ENCODE results near the gene SPC25.
"Not testable (repeated sequence)": the region's sequence is repeated elsewhere in the genome, so short reads cannot be mapped to it uniquely, and the experiment has no call there.

Gene SPC25, protein sequence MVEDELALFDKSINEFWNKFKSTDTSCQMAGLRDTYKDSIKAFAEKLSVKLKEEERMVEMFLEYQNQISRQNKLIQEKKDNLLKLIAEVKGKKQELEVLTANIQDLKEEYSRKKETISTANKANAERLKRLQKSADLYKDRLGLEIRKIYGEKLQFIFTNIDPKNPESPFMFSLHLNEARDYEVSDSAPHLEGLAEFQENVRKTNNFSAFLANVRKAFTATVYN

DNA sequence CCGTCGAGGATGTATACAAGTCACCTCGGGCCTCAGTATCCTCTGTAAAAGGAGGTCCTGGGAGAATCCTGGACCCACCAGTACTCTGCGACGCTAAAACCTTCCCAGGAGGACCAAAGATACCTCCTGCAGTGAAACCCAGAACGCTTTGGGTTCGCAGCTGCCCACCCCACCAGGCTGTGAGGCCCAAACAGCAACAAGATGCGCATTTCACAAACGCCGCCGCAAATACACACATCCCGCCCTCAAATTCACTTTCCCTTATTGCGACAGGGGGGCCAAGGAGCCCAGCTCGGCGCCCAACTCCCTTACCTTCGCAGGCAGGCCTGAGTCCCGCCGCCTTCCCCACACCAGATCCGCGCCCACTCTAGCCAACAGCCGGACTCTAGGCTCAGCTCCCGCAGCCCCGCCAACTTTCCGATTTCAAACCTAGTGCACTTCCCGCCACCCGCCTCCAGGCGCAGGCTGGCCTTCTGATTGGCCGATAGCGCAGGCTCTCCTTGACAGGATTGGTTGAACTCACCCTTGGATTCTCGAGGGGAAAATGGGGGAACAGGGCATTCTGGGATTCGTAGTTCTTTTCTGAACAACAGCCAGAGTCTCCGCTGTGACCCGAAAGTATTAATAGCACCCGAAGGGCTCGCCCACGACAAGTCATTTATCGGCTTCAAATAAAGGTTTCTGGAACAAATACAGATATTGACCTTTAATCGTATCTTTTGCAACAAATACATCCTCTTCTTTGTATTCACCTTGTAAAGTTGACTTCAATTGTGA lies at the start of gene SPC25:
Gene SPC25 (minus strand): TSS at position 425 of the 777 bp plus-strand sequence. CDS start 911 bp downstream, outside the sequence.
- peak; percentile 89 for DNase-seq (ENCODE audit: low read depth, low spot score)
- TF ChIP-seq, protein P1, sequence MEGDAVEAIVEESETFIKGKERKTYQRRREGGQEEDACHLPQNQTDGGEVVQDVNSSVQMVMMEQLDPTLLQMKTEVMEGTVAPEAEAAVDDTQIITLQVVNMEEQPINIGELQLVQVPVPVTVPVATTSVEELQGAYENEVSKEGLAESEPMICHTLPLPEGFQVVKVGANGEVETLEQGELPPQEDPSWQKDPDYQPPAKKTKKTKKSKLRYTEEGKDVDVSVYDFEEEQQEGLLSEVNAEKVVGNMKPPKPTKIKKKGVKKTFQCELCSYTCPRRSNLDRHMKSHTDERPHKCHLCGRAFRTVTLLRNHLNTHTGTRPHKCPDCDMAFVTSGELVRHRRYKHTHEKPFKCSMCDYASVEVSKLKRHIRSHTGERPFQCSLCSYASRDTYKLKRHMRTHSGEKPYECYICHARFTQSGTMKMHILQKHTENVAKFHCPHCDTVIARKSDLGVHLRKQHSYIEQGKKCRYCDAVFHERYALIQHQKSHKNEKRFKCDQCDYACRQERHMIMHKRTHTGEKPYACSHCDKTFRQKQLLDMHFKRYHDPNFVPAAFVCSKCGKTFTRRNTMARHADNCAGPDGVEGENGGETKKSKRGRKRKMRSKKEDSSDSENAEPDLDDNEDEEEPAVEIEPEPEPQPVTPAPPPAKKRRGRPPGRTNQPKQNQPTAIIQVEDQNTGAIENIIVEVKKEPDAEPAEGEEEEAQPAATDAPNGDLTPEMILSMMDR (IDR thresholded peaks at IDR 0.05; ENCODE audit: low read depth, low read length): no peak
- H3K4me3 ChIP-seq (ENCODE audit: low read depth, low read length): peak within 1 kb of the TSS; percentile 68
- in situ Hi-C loops (cut with HindIII; ENCODE audit: low sequenced_read_pairs): no loop called here

DNA sequence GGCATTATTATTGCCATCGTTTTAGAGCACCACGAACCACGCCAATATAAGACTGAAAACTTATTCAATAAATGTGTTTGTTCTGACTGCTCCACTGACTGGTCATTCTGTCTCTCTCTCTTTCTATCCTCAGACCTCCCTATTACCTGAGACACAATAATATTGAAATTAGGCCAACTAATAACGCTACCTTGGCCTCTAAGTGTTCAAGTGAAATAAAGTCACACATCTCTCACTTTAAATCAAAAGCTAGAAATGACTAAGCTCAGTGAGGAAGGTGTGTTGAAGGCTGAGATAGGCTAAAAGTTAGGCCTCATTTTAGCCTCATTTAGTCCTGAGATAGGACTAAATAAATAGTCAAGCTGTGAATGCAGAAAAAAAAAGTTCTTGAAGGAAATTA lies 49.7 kb upstream of the SPC25 start:
- no peak for DNase-seq (ENCODE audit: low read depth, low spot score)
- no peak overlapping the region for H3K4me3 ChIP-seq (ENCODE audit: low read depth, low read length)
- in situ Hi-C loops (cut with HindIII; ENCODE audit: low sequenced_read_pairs): no loop called here
- TF ChIP-seq, protein P1 (IDR thresholded peaks at IDR 0.05; ENCODE audit: low read depth, low read length): no peak

DNA sequence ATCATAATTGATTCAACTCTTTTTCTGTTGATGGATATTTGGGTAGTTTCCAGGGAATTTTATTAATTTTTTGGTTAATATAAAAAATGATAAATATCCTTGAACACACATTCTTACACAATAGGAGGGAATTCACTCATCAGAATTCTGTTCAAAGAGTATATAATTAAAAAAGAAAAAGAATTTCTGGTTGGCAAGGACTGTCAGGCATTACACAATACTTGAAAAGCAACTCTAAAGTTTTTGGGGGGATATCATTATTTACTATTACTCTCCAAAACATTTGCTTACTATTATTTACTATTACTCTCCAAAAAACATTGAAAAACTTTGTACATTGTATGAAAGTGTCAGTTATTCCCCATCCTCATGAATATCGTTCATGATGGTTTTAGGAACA lies 48.8 kb upstream of the SPC25 start:
- in situ Hi-C loops (cut with HindIII; ENCODE audit: low sequenced_read_pairs): no loop called here
- no peak overlapping the region for H3K4me3 ChIP-seq (ENCODE audit: low read depth, low read length)
- no peak for DNase-seq (ENCODE audit: low read depth, low spot score)
- TF ChIP-seq, protein P1 (IDR thresholded peaks at IDR 0.05; ENCODE audit: low read depth, low read length): no peak

DNA sequence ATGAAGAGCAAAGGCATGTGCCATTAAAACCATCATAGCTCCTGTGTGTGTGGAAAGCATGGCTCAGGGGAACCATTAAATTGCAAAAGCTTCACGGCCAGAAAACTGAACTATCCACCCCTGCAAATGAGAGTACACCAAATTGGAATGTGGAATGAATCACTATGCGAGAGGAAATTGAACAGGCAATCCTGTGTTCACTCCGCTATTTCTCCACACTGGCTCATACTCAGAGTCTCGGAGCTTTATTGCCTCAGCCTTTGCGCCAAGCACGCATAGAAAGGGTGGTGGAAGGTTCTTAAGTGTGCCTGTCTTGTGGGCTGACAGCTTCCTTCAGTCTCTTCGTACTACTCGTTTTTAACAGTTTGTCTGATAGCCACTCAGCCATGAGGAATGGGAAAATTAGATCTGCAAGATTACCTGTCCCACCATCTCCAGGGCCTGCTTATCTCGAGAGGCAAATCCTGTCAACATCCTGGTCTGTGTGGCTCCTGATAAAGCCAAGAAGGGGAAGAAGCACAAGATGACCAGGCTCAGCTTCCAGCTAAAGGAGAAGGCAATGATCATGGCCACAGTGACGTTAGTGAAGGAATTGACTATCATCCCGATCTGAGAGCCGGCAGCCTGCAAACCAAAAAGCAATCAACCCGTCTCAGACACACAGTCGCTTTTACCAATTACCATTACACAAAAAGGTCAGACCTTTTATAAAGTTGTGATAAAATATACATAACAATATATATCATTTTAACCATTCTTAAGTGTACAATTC lies 45.8 kb upstream of the SPC25 start:
- peak; percentile 35 for DNase-seq (ENCODE audit: low read depth, low spot score)
- no peak overlapping the region for H3K4me3 ChIP-seq (ENCODE audit: low read depth, low read length)
- in situ Hi-C loops (cut with HindIII; ENCODE audit: low sequenced_read_pairs): no loop called here
- TF ChIP-seq, protein P1 (IDR thresholded peaks at IDR 0.05; ENCODE audit: low read depth, low read length): no peak

DNA sequence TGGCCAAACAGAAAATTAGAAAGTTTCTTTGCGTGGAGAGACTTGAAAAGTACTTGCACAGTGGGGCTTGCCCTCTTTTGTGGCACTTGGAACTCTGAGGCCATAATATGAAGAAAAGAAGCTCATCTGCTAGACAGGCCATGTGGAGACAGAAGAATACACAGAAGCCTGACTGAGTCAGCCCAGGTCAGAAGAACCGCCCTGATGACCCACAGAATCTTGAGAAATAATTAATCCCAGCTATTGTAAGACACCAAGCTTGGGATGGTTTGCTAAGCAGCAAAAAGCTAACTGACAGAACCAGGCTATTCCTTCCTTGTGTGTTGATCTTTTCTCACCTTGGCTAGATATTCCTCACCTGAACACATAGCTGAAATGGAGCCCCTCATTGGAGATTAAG lies 44.6 kb upstream of the SPC25 start:
- TF ChIP-seq, protein P1 (IDR thresholded peaks at IDR 0.05; ENCODE audit: low read depth, low read length): no peak
- no peak overlapping the region for H3K4me3 ChIP-seq (ENCODE audit: low read depth, low read length)
- in situ Hi-C loops (cut with HindIII; ENCODE audit: low sequenced_read_pairs): no loop called here
- DNase-seq (ENCODE audit: low read depth, low spot score): no peak

DNA sequence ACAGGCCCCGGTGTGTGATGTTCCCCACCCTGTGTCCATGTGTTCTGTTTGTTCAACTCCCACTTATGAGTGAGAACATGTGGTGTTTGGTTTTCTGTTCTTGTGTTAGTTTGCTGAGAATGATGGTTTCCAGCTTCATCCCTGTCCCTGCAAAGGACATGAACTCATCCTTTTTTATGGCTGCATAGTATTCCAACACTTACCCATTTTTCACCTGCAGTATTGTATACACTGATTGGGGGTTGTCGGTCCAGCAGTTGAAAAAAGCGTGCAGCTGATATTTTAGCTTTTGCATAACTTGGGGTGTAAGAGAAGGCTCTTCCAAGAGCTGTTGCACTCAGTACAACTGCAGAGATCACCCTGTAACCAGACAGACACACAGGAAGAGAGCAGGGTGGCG lies 41.9 kb upstream of the SPC25 start:
- in situ Hi-C loops (cut with HindIII; ENCODE audit: low sequenced_read_pairs); H3K4me3 ChIP-seq (ENCODE audit: low read depth, low read length); DNase-seq (ENCODE audit: low read depth, low spot score): not testable (repeated sequence)

Measured in astrocyte of the spinal cord (primary cell).